ENCODE measurements around the gene ACTN1. TPM values are rescaled to one million over a fixed set of nuclear protein-coding genes. Genes with fewer than 3 reads are reported as not detected.
A peak's percentile ranks its signal among the peaks of the same experiment; 100 is the strongest.

Gene ACTN1
- total RNA-seq, 1 donor from 2014 or later, result 1,102 TPM

DNA sequence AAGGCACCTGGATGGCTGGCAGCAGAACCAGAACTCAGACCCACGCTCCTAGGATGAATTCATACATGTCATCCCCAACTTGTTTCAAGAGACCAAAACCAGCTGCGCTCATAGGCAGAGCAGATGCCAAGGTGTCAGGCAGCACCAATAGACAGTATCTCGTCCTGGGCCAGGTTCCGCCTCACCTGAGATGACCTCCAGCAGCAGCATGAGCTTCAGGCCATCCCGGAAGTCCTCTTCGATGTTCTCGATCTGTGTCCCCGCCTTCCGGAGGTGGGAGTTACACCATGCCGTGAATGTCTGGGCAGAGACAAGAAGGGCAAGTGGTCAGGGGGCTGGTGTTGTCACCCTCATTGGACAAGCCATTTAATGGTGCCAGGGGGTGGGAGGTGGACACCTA lies 53.7 kb downstream of the ACTN1 start:
- no peaks in the 10 kb centered on the region for H3K9me3 Mint-ChIP-seq (ENCODE audit: low read depth)
- TF ChIP-seq, protein P1, sequence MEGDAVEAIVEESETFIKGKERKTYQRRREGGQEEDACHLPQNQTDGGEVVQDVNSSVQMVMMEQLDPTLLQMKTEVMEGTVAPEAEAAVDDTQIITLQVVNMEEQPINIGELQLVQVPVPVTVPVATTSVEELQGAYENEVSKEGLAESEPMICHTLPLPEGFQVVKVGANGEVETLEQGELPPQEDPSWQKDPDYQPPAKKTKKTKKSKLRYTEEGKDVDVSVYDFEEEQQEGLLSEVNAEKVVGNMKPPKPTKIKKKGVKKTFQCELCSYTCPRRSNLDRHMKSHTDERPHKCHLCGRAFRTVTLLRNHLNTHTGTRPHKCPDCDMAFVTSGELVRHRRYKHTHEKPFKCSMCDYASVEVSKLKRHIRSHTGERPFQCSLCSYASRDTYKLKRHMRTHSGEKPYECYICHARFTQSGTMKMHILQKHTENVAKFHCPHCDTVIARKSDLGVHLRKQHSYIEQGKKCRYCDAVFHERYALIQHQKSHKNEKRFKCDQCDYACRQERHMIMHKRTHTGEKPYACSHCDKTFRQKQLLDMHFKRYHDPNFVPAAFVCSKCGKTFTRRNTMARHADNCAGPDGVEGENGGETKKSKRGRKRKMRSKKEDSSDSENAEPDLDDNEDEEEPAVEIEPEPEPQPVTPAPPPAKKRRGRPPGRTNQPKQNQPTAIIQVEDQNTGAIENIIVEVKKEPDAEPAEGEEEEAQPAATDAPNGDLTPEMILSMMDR (IDR thresholded peaks at IDR 0.05), result no peak
- no peak overlapping the region for H3K4me3 Mint-ChIP-seq (ENCODE audit: unreplicated experiment)
- H3K27me3 Mint-ChIP-seq (ENCODE audit: low read depth), result no peaks in the 10 kb centered on the region
- H3K36me3 Mint-ChIP-seq (ENCODE audit: low read depth), result peaks cover 47% of the 10 kb centered on the region
- DNase-seq (ENCODE audit: low spot score), result no peak
- H3K4me1 Mint-ChIP-seq (ENCODE audit: low read depth), result peaks cover 95% of the 10 kb centered on the region
- peak overlapping the region; percentile 27 for H3K27ac Mint-ChIP-seq (ENCODE audit: unreplicated experiment)

DNA sequence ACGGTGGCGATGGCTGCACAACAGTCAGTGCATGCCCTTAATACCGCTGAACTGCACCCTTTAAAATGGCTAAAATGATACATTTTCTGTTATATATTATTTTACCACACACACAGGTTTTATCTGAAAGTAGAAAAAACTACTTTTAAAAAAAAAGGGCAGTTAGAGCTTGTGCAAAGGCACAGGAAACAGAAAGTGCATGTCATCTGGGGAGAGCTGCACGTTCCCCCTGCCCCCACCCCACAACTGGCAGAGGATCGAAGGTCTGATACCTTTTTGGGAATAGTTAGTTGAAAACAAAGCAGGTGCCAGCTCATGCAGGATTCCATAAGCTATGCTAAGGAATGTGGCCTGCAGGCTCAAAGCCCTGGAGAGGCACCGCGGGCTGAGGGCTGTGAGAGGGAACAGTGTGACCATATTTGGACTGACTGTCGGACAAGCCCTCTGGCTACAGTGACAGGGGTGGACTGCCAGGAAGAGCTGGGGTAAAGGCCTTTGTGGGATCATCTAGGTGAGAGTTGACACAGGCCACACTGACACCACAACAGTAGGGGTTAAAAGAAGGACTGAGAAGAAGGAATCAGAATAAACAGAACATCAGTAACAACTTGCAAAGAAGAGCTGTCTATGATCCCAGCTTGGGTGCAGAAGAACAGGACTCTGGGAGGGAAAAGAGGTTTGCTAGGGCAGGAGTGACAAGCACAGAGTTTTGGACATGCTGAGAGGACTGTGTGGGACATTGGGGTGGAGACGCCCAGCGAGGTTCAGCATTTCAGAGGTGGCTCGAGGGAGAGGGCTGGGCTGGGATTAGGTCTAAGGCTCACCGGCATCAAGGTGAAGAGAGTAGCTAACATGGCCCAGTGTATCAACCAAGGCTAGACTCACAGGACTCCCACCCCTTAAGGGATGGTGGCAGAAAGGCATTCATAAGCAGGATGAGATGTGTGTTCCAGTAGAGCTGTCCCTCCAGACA lies 54.6 kb downstream of the ACTN1 start:
- TF ChIP-seq, protein P1 (IDR thresholded peaks at IDR 0.05), result no peak
- no peak for DNase-seq (ENCODE audit: low spot score)
- H3K27me3 Mint-ChIP-seq (ENCODE audit: low read depth), result no peaks in the 10 kb centered on the region
- no peaks in the 10 kb centered on the region for H3K9me3 Mint-ChIP-seq (ENCODE audit: low read depth)
- H3K36me3 Mint-ChIP-seq (ENCODE audit: low read depth), result peaks cover 51% of the 10 kb centered on the region
- peak overlapping the region; percentile 96 for H3K27ac Mint-ChIP-seq (ENCODE audit: unreplicated experiment)
- peaks cover 91% of the 10 kb centered on the region for H3K4me1 Mint-ChIP-seq (ENCODE audit: low read depth)
- no peak overlapping the region for H3K4me3 Mint-ChIP-seq (ENCODE audit: unreplicated experiment)

DNA sequence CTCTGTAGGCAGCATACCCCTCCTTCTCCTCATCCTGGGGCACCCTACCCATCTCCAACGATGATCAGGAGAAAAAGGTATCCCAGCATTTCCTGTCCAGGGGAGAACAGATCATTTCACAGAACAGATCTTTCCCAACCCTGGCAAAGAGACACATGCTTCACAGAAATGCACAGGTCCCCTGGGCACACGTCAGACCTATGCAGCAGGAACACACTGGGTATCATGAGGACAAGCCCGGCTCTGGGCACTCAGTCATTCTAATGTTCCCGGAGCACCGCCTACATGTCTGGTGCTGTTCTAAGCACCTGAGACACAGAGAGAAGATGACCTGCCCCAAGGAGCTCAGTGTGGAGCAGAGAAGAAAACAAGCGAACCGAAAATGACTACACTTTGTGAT lies 56.2 kb downstream of the ACTN1 start:
- no peaks in the 10 kb centered on the region for H3K27me3 Mint-ChIP-seq (ENCODE audit: low read depth)
- H3K36me3 Mint-ChIP-seq (ENCODE audit: low read depth), result peaks cover 56% of the 10 kb centered on the region
- peak overlapping the region; percentile 29 for H3K4me3 Mint-ChIP-seq (ENCODE audit: unreplicated experiment)
- H3K4me1 Mint-ChIP-seq (ENCODE audit: low read depth), result peaks cover 86% of the 10 kb centered on the region
- peak overlapping the region; percentile 96 for H3K27ac Mint-ChIP-seq (ENCODE audit: unreplicated experiment)
- TF ChIP-seq, protein P1 (IDR thresholded peaks at IDR 0.05), result no peak
- DNase-seq (ENCODE audit: low spot score), result no peak
- H3K9me3 Mint-ChIP-seq (ENCODE audit: low read depth), result no peaks in the 10 kb centered on the region

DNA sequence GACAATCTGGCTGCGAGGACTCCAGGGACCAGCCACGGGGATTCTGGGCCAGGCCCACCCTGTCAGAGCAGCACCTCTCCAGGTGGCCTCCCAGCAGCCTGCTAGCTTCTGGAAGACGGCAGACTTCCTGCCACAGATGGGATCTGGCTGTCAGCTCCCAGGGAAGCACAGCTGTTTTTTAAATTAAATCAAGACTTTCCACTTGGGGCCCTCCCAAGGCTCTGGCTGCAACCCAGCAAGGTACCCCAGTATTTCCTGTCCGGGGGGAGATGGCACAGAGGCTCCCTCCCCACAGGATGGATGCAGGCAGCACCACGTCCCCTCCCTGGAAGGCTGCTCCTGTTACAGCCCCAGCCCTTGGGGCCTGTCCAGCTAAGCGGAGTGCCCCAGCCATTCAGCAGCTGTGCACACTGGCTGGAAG lies 56.9 kb downstream of the ACTN1 start:
- no peak for DNase-seq (ENCODE audit: low spot score)
- TF ChIP-seq, protein P1 (IDR thresholded peaks at IDR 0.05), result no peak
- Mint-ChIP-seq H3K9me3 (ENCODE audit: low read depth) (no peaks in the 10 kb centered on the region), H3K4me3 (ENCODE audit: unreplicated experiment) (no peak overlapping the region), H3K4me1 (ENCODE audit: low read depth) (peaks cover 85% of the 10 kb centered on the region), H3K27ac (ENCODE audit: unreplicated experiment) (peak overlapping the region; percentile 96), H3K27me3 (ENCODE audit: low read depth) (no peaks in the 10 kb centered on the region), H3K36me3 (ENCODE audit: low read depth) (peaks cover 55% of the 10 kb centered on the region)

DNA sequence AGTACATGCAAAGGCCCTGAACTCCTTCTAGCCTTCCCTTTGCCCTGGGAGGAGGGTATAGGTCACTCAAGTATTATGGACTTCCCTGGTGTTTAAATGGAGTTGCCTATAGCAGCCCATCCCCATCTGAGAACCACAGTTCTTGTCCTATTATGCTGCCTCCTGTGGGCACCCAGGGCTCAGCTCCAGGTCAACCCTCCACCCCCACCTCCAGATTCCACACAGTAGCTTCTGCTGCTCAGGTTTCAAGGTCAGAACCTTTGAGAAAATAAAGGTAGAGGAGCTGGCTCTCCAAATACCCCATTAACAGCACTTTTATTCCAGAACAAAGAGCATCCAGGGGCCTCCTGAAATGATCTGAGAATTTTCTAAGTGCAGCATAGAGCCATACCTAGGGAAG lies 57.4 kb downstream of the ACTN1 start:
- Mint-ChIP-seq H3K4me3 (ENCODE audit: unreplicated experiment) (no peak overlapping the region), H3K4me1 (ENCODE audit: low read depth) (peaks cover 85% of the 10 kb centered on the region), H3K36me3 (ENCODE audit: low read depth) (peaks cover 57% of the 10 kb centered on the region), H3K27me3 (ENCODE audit: low read depth) (no peaks in the 10 kb centered on the region), H3K9me3 (ENCODE audit: low read depth) (no peaks in the 10 kb centered on the region), H3K27ac (ENCODE audit: unreplicated experiment) (peak overlapping the region; percentile 84)
- TF ChIP-seq, protein P1 (IDR thresholded peaks at IDR 0.05), result peak; percentile 43
- DNase-seq (ENCODE audit: low spot score), result no peak
